C4-2B (cell line): ENCODE results near the gene BLVRB.

ENCODE experiments used
- ZFX ChIP-seq: fragments of 450-650 bp; IDR thresholded peaks from 2 replicates; pipeline ENCODE4 v1.6.1; 2017
- TF ChIP-seq, protein P1 (sequence below): fragments of 450-650 bp; conservative IDR thresholded peaks from 2 replicates; pipeline ENCODE4 v1.5.1; 2017; ENCODE audit warnings: mild to moderate bottlenecking

DNA sequence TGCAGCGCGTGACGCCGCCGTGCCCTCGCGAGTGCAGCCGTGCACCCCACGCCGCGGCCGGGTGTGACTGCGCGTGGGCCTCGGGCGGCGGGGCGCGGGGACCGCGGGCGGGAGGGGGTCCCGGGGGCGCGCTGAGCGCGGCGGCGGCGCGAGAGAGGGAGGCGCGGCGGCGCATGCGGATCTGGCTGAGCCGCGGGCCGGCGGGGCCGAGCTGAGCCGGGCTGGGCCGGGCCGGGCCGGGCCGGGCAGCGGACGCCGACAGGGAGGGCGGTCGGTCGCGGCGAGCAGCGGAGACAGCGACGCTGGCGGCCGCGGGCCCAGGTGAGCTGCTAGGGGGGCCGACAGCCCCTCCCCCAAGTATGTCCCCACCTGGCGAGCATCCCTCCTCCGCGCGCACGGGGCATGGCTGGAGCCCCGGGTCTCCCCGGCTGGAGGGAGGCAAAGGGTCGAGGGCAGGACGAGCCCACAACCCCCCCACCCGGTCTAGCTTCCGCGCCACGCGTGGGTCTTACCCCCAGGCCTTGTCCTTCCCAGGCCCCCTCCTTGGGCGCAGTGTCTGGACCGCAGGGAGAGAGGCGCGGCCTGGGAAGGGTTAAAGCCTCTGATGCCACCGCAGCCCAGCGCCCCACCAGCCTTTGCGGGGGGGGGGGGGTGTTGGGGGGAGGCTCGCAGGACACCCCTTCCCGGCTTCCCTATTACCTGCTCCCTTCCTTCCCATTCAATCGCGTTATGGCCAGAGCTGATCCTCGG lies 1.6 kb upstream of the BLVRB start, which contains the start of gene SPTBN4:
- TF ChIP-seq, protein P1, sequence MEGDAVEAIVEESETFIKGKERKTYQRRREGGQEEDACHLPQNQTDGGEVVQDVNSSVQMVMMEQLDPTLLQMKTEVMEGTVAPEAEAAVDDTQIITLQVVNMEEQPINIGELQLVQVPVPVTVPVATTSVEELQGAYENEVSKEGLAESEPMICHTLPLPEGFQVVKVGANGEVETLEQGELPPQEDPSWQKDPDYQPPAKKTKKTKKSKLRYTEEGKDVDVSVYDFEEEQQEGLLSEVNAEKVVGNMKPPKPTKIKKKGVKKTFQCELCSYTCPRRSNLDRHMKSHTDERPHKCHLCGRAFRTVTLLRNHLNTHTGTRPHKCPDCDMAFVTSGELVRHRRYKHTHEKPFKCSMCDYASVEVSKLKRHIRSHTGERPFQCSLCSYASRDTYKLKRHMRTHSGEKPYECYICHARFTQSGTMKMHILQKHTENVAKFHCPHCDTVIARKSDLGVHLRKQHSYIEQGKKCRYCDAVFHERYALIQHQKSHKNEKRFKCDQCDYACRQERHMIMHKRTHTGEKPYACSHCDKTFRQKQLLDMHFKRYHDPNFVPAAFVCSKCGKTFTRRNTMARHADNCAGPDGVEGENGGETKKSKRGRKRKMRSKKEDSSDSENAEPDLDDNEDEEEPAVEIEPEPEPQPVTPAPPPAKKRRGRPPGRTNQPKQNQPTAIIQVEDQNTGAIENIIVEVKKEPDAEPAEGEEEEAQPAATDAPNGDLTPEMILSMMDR, result no peak
- no peak for TF ChIP-seq ZFX
